Pancreas (tissue), 10 donors: ENCODE data around the gene S100A7A. TPM values are rescaled to one million over a fixed set of nuclear protein-coding genes. Genes with fewer than 3 reads are reported as not detected.

Experiments used
- ATAC-seq, 4 donors: fragments of 200-7000 bp; cut with Tn5 transposase; one replicate each; pipeline versions ENCODE4 v1.8.0 to v1.9.1; 2020; ENCODE audit warnings: mild to moderate bottlenecking in 4 of 4, moderate library complexity in 4 of 4
- DNase-seq, 6 donors: peaks; one replicate each; pipeline ENCODE4 v3.0.0-alpha.2; 2020
- FAIRE-seq: peaks from 2 replicates; lab custom pipeline; 2012; peaks lifted over from hg19 to GRCh38; lab: Jason Lieb, UNC
- H3K27ac ChIP-seq, 4 donors: fragments of 200-600 bp; sonication (generic); 1 replicate in 3 of 4; 2 replicates in 1 of 4; pipeline versions ENCODE4 v1.5.0 to v1.8.0; 2020
- H3K27me3 ChIP-seq, 4 donors: fragments of 200-600 bp; one replicate each; pipeline ENCODE4 v1.8.0; 2021
- H3K36me3 ChIP-seq, 3 donors: fragments of 200-600 bp; sonication (generic) in 1 of 3; one replicate each; pipeline versions ENCODE4 v1.5.0 to v1.8.0; 2020 to 2021
- H3K4me1 ChIP-seq, 3 donors: fragments of 200-600 bp; one replicate each; pipeline ENCODE4 v1.8.0; 2021
- H3K4me3 ChIP-seq, 4 donors: fragments of 200-600 bp; sonication (generic) in 2 of 4; one replicate each; pipeline versions ENCODE4 v1.5.0 to v1.8.0; 2020 to 2021
- H3K9me3 ChIP-seq, 4 donors: fragments of 200-600 bp; one replicate each; pipeline ENCODE4 v1.8.0; 2021
- CTCF ChIP-seq, 4 donors: fragments of 200-600 bp; sonication (generic) in 3 of 4; IDR thresholded peaks; one replicate each; pipeline versions ENCODE4 v1.5.0 to v1.8.0; 2021; ENCODE audit warnings: antibody characterized with exemption in 4 of 4
- WGBS, 2 donors: extraction: QIAGEN DNeasy Blood & Tissue Kit; methylation state at CpG; one replicate each; pipeline ENCODE4 v1.1.7; 2013; 5-methylcytosine and 5-hydroxymethylcytosine counted together
- intact Hi-C, 3 donors: fragments of 100-400 bp; cut with DNase I; formaldehyde crosslinking; loops; one replicate each; pipeline versions ENCODE4 v1.11.1 to v1.14.2; 2022
- polyA plus RNA-seq, 2 donors: library from polyadenylated mRNA; stranded (reverse); fragments of 200-250 nt; gene quantifications; one replicate each; pipeline ENCODE4 v1.2.3, GENCODE V29; 2013
- total RNA-seq, 6 donors: library from RNA; stranded (reverse); fragmentation: NEBNext Ultra II Directional in 4 of 6; extraction: Animal tissue kit (Norgen Biotek cat#: 25700) in 4 of 6; gene quantifications; one replicate each; pipeline versions ENCODE4 v1.2.1 to v1.2.4, GENCODE V29; 2021 to 2023
- donor health status: healthy with polysubstance abuse.
- donor health status: DM: no; HTN: no; CAD: no; lungs with moderate emphysema.
- donor health status: DM: no; HTN: no; CAD: no.
- donor health status: control.
- donor health status: control.
- donor health status: Bipolar disorder and iron deficiency.
- donor health status: DM: yes; HTN: yes; CAD: no.
- donor health status: DM: no; HTN: no; CAD: no.
- donor health status: DM: no; HTN: no; CAD: no.
- donor health status: DM: yes; HTN: yes; CAD: no.

S100A7A gene
- total and polyA plus RNA-seq, 8 donors: not detected

DNA sequence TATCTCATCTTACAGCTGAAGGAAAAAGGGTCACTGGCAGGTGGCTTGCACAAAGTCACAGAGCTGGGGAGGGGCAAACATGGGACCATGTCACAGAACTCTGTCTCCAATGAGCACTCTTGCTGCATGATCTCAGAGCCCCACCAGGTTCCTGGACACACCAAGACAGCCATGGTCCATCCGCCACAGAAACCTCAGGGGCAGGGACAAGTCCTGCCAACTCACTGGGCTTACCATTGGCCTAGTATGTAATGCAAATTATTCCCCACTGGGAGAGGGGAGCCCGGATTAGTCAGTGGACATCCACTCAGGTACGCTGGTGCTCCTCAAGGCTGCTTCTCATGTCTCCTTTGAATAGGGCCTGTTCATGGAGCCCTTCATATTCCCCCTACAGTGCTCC, 14.2 kb downstream of the S100A7A start:
- FAIRE-seq: no peak

GRCh38 chr1:153431002-153431401, 14.7 kb downstream of the S100A7A start:
- Histone ChIP-seq H3K4me3 (no peak overlapping the region), H3K27ac (no peak overlapping the region), H3K9me3 (no peaks in the 10 kb centered on the region), H3K27me3 (peaks cover 0 to 2% (median 0%) of the 10 kb centered on the region in 4 donors), H3K36me3 (no peaks in the 10 kb centered on the region), H3K4me1 (no peaks in the 10 kb centered on the region)
- TF ChIP-seq CTCF (IDR thresholded peaks at IDR 0.05): no peak
- intact Hi-C loops: no loop called here
- DNase-seq: no peak
- 64 to 72% methylated on average over 17 of the region's 17 CpGs for WGBS, 2 donors
- no peak for ATAC-seq
- no peak for FAIRE-seq

More for the DNA sequence above, 14.2 kb downstream of the S100A7A start:
- peaks cover 0 to 2% (median 0%) of the 10 kb centered on the region in 4 donors for H3K27me3 ChIP-seq
- intact Hi-C loops: no loop called here
- 60 to 68% methylated on average over 3 of the region's 3 CpGs for WGBS, 2 donors
- no peak overlapping the region for H3K4me3 ChIP-seq
- ATAC-seq (no peak), DNase-seq (no peak)
- no peak for TF ChIP-seq CTCF (IDR thresholded peaks at IDR 0.05)
- H3K27ac ChIP-seq: no peak overlapping the region
- H3K9me3 ChIP-seq: no peaks in the 10 kb centered on the region
- H3K36me3 ChIP-seq: no peaks in the 10 kb centered on the region
- H3K4me1 ChIP-seq: no peaks in the 10 kb centered on the region

GRCh38 chr1:153431427-153431826, 15.1 kb downstream of the S100A7A start:
- ATAC-seq (no peak), FAIRE-seq (no peak), DNase-seq (no peak)
- 50 to 55% methylated on average over 3 of the region's 3 CpGs for WGBS, 2 donors
- H3K4me3 ChIP-seq: no peak overlapping the region
- no peak for TF ChIP-seq CTCF (IDR thresholded peaks at IDR 0.05)
- H3K9me3 ChIP-seq: no peaks in the 10 kb centered on the region
- H3K27ac ChIP-seq: no peak overlapping the region
- no peaks in the 10 kb centered on the region for H3K36me3 ChIP-seq
- H3K27me3 ChIP-seq: peaks cover 0 to 2% (median 0%) of the 10 kb centered on the region in 4 donors
- intact Hi-C loops: no loop called here
- no peaks in the 10 kb centered on the region for H3K4me1 ChIP-seq

- Histone ChIP-seq H3K36me3 (no peaks in the 10 kb centered on the region), H3K27ac (no peak overlapping the region), H3K4me1 (no peaks in the 10 kb centered on the region), H3K9me3 (no peaks in the 10 kb centered on the region), H3K4me3 (no peak overlapping the region), H3K27me3 (peaks cover 0 to 2% (median 0%) of the 10 kb centered on the region in 4 donors)
- ATAC-seq (no peak), FAIRE-seq (no peak), DNase-seq (no peak)
- no peak for TF ChIP-seq CTCF (IDR thresholded peaks at IDR 0.05)
- 37 to 42% methylated on average over 4 of the region's 4 CpGs for WGBS, 2 donors
- intact Hi-C loops: no loop called here
These were observed 15.6 kb downstream of the S100A7A start for GRCh38 chr1:153431928-153432327.

- WGBS, 2 donors: 58 to 64% methylated on average over 9 of the region's 9 CpGs
These were observed 16.8 kb downstream of the S100A7A start for GRCh38 chr1:153432874-153433681.

More at GRCh38 chr1:153432874-153433681, 16.8 kb downstream of the S100A7A start:
- no peak overlapping the region for H3K4me3 ChIP-seq
- no peak for TF ChIP-seq CTCF (IDR thresholded peaks at IDR 0.05)
- no peak overlapping the region for H3K27ac ChIP-seq
- DNase-seq (no peak), FAIRE-seq (no peak), ATAC-seq (no peak)
- no peaks in the 10 kb centered on the region for H3K36me3 ChIP-seq
- intact Hi-C loops: no loop called here
- peaks cover 0 to 2% (median 0%) of the 10 kb centered on the region in 4 donors for H3K27me3 ChIP-seq
- H3K4me1 ChIP-seq: no peaks in the 10 kb centered on the region
- H3K9me3 ChIP-seq: no peaks in the 10 kb centered on the region
